Sigmoid colon (tissue), 7 donors: ENCODE data around the gene POLR2C. TPM values are rescaled to one million over a fixed set of nuclear protein-coding genes. Genes with fewer than 3 reads are reported as not detected.

Experiments
- DNase-seq: peaks from one replicate; pipeline ENCODE4 v3.0.0-alpha.2; 2019
- H3K27ac ChIP-seq, 4 donors: fragments of 200-600 bp; sonication (generic); one replicate each; pipeline ENCODE4 v1.5.1; 2016 to 2019; ENCODE audit warnings: mild to moderate bottlenecking in 1 of 4
- H3K27me3 ChIP-seq, 3 donors: fragments of 200-600 bp; sonication (generic); one replicate each; pipeline ENCODE4 v1.5.1; 2019; ENCODE audit warnings: mild to moderate bottlenecking in 1 of 3
- H3K36me3 ChIP-seq, 4 donors: fragments of 200-600 bp; sonication (generic); one replicate each; pipeline ENCODE4 v1.5.1; 2016 to 2019
- H3K4me1 ChIP-seq, 4 donors: fragments of 200-600 bp; sonication (generic); one replicate each; pipeline ENCODE4 v1.5.1; 2017 to 2019
- H3K4me3 ChIP-seq, 4 donors: fragments of 200-600 bp; sonication (generic); one replicate each; pipeline ENCODE4 v1.5.1; 2017 to 2019; ENCODE audit warnings: mild to moderate bottlenecking in 2 of 4, moderate library complexity in 1 of 4
- H3K9me3 ChIP-seq, 4 donors: fragments of 200-600 bp in 3 of 4; sonication (generic) in 3 of 4; one replicate each; pipeline versions ENCODE4 v1.5.1 to v1.6.1; 2013 to 2019
- CTCF ChIP-seq, 4 experiments: fragments of 450-650 bp in 3 of 4; fragments of 200-600 bp in 1 of 4; IDR thresholded peaks; one replicate each; pipeline ENCODE4 v1.5.1; 2016 to 2019; ENCODE audit warnings: antibody characterized with exemption in 4 of 4, mild to moderate bottlenecking in 3 of 4, moderate library complexity in 2 of 4
- EP300 ChIP-seq, 4 donors: sonication (generic); formaldehyde crosslinking; IDR thresholded peaks; one replicate each; pipeline ENCODE4 v1.6.1; 2017; ENCODE audit warnings: antibody characterized with exemption in 4 of 4
- POLR2A ChIP-seq, 2 donors: fragments of 450-650 bp; IDR thresholded peaks; one replicate each; pipeline ENCODE4 v1.6.1; 2016; ENCODE audit warnings: antibody characterized with exemption in 2 of 2, mild to moderate bottlenecking in 2 of 2, moderate library complexity in 2 of 2
- POLR2AphosphoS5 ChIP-seq, 4 donors: sonication (generic); formaldehyde crosslinking; IDR thresholded peaks; one replicate each; pipeline ENCODE4 v1.6.1; 2017; ENCODE audit warnings: antibody characterized with exemption in 4 of 4
- WGBS, 2 donors: extraction: QIAGEN DNeasy Blood & Tissue Kit; methylation state at CpG; one replicate each; pipeline ENCODE4 v1.1.7; 2013; 5-methylcytosine and 5-hydroxymethylcytosine counted together
- intact Hi-C: fragments of 100-400 bp; cut with DNase I; formaldehyde crosslinking; loops from one replicate; pipeline ENCODE4 v1.15.1; 2023
- polyA plus RNA-seq, 3 donors: library from polyadenylated mRNA; stranded (reverse); fragments of 200-250 nt; gene quantifications; one replicate each; pipeline ENCODE4 v1.2.3, GENCODE V29; 2013
- total RNA-seq, 4 donors: library from RNA; depleted of rRNA; stranded (reverse); fragments of >200 nt; gene quantifications; one replicate each; pipeline ENCODE4 v1.1.0, GENCODE V29; 2016
- donor health status: healthy with polysubstance abuse.
- donor health status: Bipolar disorder and iron deficiency.
- donor health status: healthy.

The POLR2C gene
- total and polyA plus RNA-seq, 7 donors = 52.3 to 141 (median 77.7) TPM

- no peak overlapping the region for H3K27ac ChIP-seq
- intact Hi-C loops = loop anchor here (10.0 kb wide), 1 partner anchor 289 kb away; the partner anchor contains the start of gene KATNB1
- H3K36me3 ChIP-seq = peaks cover 0 to 7% (median 0%) of the 10 kb centered on the region in 4 donors
- TF ChIP-seq EP300 (IDR thresholded peaks at IDR 0.05) = no peak
- no peak for TF ChIP-seq POLR2AphosphoS5 (IDR thresholded peaks at IDR 0.05)
- TF ChIP-seq POLR2A (IDR thresholded peaks at IDR 0.05) = no peak
- 96 to 98% methylated on average over 2 of the region's 2 CpGs for WGBS, 2 donors
- no peaks in the 10 kb centered on the region for H3K9me3 ChIP-seq
- no peak for DNase-seq
- H3K4me1 ChIP-seq = peaks cover 0 to 31% (median 19%) of the 10 kb centered on the region in 4 donors
- no peak overlapping the region for H3K4me3 ChIP-seq
- H3K27me3 ChIP-seq = no peaks in the 10 kb centered on the region
Measured at GRCh38 chr16:57445510-57445909, 17.0 kb upstream of the POLR2C start.

- H3K9me3 ChIP-seq = no peaks in the 10 kb centered on the region
- WGBS, 2 donors = 2 to 5% methylated on average over 28 of the region's 28 CpGs
- DNase-seq = peak; percentile 74
- peak overlapping the region; percentile 81 to 99 (median 96) for H3K4me3 ChIP-seq
- H3K27ac ChIP-seq = peak overlapping the region; percentile 89 to 97 (median 94)
- TF ChIP-seq POLR2A (IDR thresholded peaks at IDR 0.05) (no peak), EP300 (IDR thresholded peaks at IDR 0.05) (no peak)
- H3K4me1 ChIP-seq = peaks cover 0 to 31% (median 19%) of the 10 kb centered on the region in 4 donors
- peaks cover 0 to 13% (median 2%) of the 10 kb centered on the region in 4 donors for H3K36me3 ChIP-seq
- intact Hi-C loops = loop anchor here (2.0 to 10.0 kb wide), 3 partner anchors 16 to 288 kb away; partner anchors contain the start of genes KATNB1 and POLR2C
- H3K27me3 ChIP-seq = no peaks in the 10 kb centered on the region
Measured at GRCh38 chr16:57446531-57447185, 15.8 kb upstream of the POLR2C start.

DNA sequence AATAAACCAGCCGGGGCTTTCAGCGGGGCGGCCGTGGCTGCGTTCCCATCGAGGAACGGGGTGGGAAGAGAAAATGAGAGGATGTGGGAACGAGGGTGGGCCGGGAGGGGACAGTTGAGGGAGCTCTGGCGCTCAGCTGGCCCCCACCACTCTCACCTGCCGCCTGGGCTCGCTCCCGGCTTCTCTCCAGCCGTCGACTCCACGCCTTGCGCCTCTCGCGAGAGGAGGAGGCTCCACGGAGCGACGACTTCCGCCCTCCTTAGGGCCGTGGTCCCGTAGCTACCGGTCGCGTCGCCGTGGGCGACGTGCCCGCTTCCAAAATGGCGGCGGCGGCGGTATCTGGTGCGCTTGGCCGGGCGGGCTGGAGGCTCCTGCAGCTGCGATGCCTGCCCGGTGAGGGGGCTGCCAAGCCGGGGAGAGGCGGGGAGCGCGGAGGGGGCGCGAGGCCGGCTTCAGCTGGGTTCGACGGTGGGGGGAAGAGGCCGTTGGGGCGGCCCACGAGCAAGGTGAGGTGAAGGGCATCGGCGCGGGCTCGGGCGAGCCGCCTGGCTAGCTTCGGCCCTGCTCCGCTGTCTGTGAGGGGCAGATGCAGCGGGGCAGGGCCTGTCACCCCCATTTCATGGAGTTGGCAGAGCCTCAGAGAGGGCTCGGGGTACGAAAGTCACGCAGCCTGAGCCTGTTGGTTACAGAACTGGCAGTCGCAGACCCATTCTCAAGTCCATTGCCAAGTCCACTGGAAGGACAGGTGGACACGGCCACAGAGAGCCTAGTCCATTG is 15.1 kb upstream of the POLR2C start, which contains the start of the genes CIAPIN1 and COQ9:
CIAPIN1 (minus strand) TSS at position 200 of the 777 bp plus-strand sequence. CDS start 6,457 bp downstream, outside the sequence.
COQ9 (plus strand) TSS at position 294 of the 777 bp plus-strand sequence; CDS start at position 321, 27 bp downstream.
- DNase-seq = peak; percentile 98
- TF ChIP-seq POLR2AphosphoS5 (IDR thresholded peaks at IDR 0.05) (peak in 3 of 4 donors; percentile 90 to 95 (median 95)), POLR2A (IDR thresholded peaks at IDR 0.05) (peak; percentile 89 to 91), EP300 (IDR thresholded peaks at IDR 0.05) (no peak), CTCF (IDR thresholded peaks at IDR 0.05) (no peak)
- intact Hi-C loops = loop anchor here (2.0 to 10.0 kb wide), 3 partner anchors 15 to 287 kb away; partner anchors contain the start of genes KATNB1 and POLR2C
- H3K9me3 ChIP-seq = no peaks in the 10 kb centered on the region
- peak within 1 kb of the TSS; percentile 89 to 97 (median 94) for H3K27ac ChIP-seq
- peaks cover 0 to 31% (median 19%) of the 10 kb centered on the region in 4 donors for H3K4me1 ChIP-seq
- 1% methylated on average over 68 of the region's 68 CpGs for WGBS, 2 donors
- H3K4me3 ChIP-seq = peak within 1 kb of the TSS; percentile 81 to 99 (median 96)
- peaks cover 0 to 16% (median 4%) of the 10 kb centered on the region in 4 donors for H3K36me3 ChIP-seq
- H3K27me3 ChIP-seq = no peaks in the 10 kb centered on the region

GRCh38 chr16:57452021-57452420 is 10.5 kb upstream of the POLR2C start:
- TF ChIP-seq CTCF (IDR thresholded peaks at IDR 0.05) (no peak), EP300 (IDR thresholded peaks at IDR 0.05) (no peak)
- DNase-seq = no peak
- intact Hi-C loops = loop anchor here (10.0 kb wide), 1 partner anchor 553 kb away; the partner anchor contains the start of genes USB1 and ZNF319
- peaks cover 0 to 22% (median 13%) of the 10 kb centered on the region in 4 donors for H3K4me1 ChIP-seq
- H3K9me3 ChIP-seq = no peaks in the 10 kb centered on the region
- H3K36me3 ChIP-seq = peaks cover 24 to 62% (median 37%) of the 10 kb centered on the region in 4 donors
- 92 to 95% methylated on average over 10 of the region's 10 CpGs for WGBS, 2 donors
- H3K27ac ChIP-seq = no peak overlapping the region
- H3K27me3 ChIP-seq = no peaks in the 10 kb centered on the region
- no peak overlapping the region for H3K4me3 ChIP-seq

DNA sequence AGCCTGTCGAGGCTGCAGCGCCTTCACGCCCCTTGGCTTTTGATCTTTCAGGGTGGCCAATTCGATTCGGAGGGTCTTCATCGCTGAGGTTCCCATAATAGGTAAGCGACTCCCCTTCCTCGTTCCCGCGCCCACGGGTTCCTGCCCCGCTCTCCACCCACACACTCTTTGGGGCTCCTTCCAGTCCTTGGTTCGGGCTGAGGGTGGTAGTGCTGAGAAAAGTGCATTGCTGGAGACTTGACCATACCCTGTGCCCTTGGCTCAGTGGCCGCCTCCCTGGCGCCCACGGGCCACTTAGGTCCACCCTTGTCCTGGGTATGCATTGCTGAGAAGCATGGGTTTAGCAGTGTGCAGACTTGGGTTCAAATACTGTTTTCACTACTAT is 491 bp downstream of the POLR2C start:
- 0 to 1% methylated on average over 16 of the region's 16 CpGs for WGBS, 2 donors
- no peak for DNase-seq
- Histone ChIP-seq H3K36me3 (peaks cover 11 to 76% (median 43%) of the 10 kb centered on the region in 4 donors), H3K27me3 (no peaks in the 10 kb centered on the region), H3K9me3 (no peaks in the 10 kb centered on the region), H3K4me3 (peak overlapping the region; percentile 93 to 99 (median 98)), H3K4me1 (peaks cover 0 to 25% (median 21%) of the 10 kb centered on the region in 4 donors), H3K27ac (peak overlapping the region; percentile 87 to 92 (median 90))
- TF ChIP-seq CTCF (IDR thresholded peaks at IDR 0.05) (no peak), EP300 (IDR thresholded peaks at IDR 0.05) (no peak), POLR2A (IDR thresholded peaks at IDR 0.05) (no peak), POLR2AphosphoS5 (IDR thresholded peaks at IDR 0.05) (no peak)
- intact Hi-C loops = loop anchor here (2.0 to 10.0 kb wide), 3 partner anchors 16 to 1172 kb away; partner anchors contain the start of genes CIAPIN1 and COQ9
